Fibroblast of lung (primary cell): ENCODE measurements around the gene CHCHD1. TPM values are rescaled to one million over a fixed set of nuclear protein-coding genes. Genes with fewer than 3 reads are reported as not detected.

Experiments
- DNase-seq, 2 donors: peaks; one replicate each; pipeline versions ENCODE4 v3.0.0 to v3.0.0-alpha.2; 2010; ENCODE audit warnings: low read depth in 2 of 2
- H2AFZ ChIP-seq: 2 replicates; pipeline ENCODE4 v1.5.1; 2012; ENCODE audit warnings: low read length, control low read depth, inconsistent platforms
- H3K27ac ChIP-seq: 2 replicates; pipeline ENCODE4 v1.5.1; 2011; ENCODE audit warnings: low read length, control low read depth; ENCODE audit not compliant: insufficient read depth
- H3K27me3 ChIP-seq: 2 replicates; pipeline ENCODE4 v1.5.1; 2011; ENCODE audit warnings: mild to moderate bottlenecking, low read length; ENCODE audit not compliant: control insufficient read depth, insufficient read depth
- H3K36me3 ChIP-seq: 2 replicates; pipeline ENCODE4 v1.5.1; 2011; ENCODE audit warnings: low read length; ENCODE audit not compliant: control insufficient read depth, insufficient read depth
- H3K4me1 ChIP-seq: 2 replicates; pipeline ENCODE4 v1.5.1; 2011; ENCODE audit warnings: low read length; ENCODE audit not compliant: control insufficient read depth, insufficient read depth; ENCODE audit errors: extremely low read depth
- H3K4me2 ChIP-seq: 2 replicates; pipeline ENCODE4 v1.5.1; 2011; ENCODE audit warnings: low read length, control low read depth; ENCODE audit not compliant: insufficient read depth; ENCODE audit errors: extremely low read depth
- H3K4me3 ChIP-seq, 4 experiments: fragments of 200-600 bp in 1 of 4; sonication (generic) in 1 of 4; replicated peaks in 1 of 4; 2 replicates each; pipeline ENCODE4 v1.5.1; 2011 to 2016; ENCODE audit warnings: low read length in 4 of 4, low read depth in 3 of 4, mild to moderate bottlenecking in 3 of 4, control low read depth in 2 of 4, inconsistent platforms in 1 of 4, mixed read lengths in 1 of 4; ENCODE audit not compliant: insufficient read depth in 1 of 4; ENCODE audit errors: control extremely low read depth in 1 of 4
- H3K79me2 ChIP-seq: 2 replicates; pipeline ENCODE4 v1.5.1; 2012; ENCODE audit warnings: mild to moderate bottlenecking, low read length, inconsistent platforms; ENCODE audit not compliant: control insufficient read depth, insufficient read depth
- H3K9ac ChIP-seq: 2 replicates; pipeline ENCODE4 v1.5.1; 2011; ENCODE audit warnings: mild to moderate bottlenecking, low read length, control low read depth; ENCODE audit not compliant: insufficient read depth
- H3K9me3 ChIP-seq: 2 replicates; pipeline ENCODE4 v1.5.1; 2012; ENCODE audit warnings: low read depth, low read length; ENCODE audit not compliant: control insufficient read depth, insufficient read depth
- H4K20me1 ChIP-seq: 2 replicates; pipeline ENCODE4 v1.5.1; 2011; ENCODE audit warnings: low read length; ENCODE audit not compliant: control insufficient read depth, insufficient read depth; ENCODE audit errors: extremely low read depth
- CTCF ChIP-seq, 2 donors: IDR thresholded peaks in 1 of 2; conservative IDR thresholded peaks in 1 of 2; 1 replicate in 1 of 2; 2 replicates in 1 of 2; pipeline ENCODE4 v1.5.1; 2011 to 2012; ENCODE audit warnings: low read length in 2 of 2, control low read depth in 1 of 2, inconsistent platforms in 1 of 2, low read depth in 1 of 2, mild to moderate bottlenecking in 1 of 2
- EZH2 ChIP-seq: IDR thresholded peaks from 2 replicates; pipeline ENCODE4 v1.5.1; 2012; ENCODE audit warnings: low read length, control low read depth, mild to moderate bottlenecking; ENCODE audit errors: missing control alignments
- polyA plus RNA-seq, 2 donors: library from polyadenylated mRNA; depleted of rRNA in 1 of 2; stranded (reverse) in 1 of 2; unstranded in 1 of 2; fragments of >200 nt; gene quantifications; 2 replicates each; pipeline ENCODE4 v1.2.1, GENCODE V29; 2011 to 2012; ENCODE audit warnings: missing spikeins in 1 of 2
- total RNA-seq: library from RNA; depleted of rRNA; stranded (reverse); fragments of >200 nt; gene quantifications from 2 replicates; pipeline ENCODE4 v1.2.1, GENCODE V29; 2014

CHCHD1 gene
- total and polyA plus RNA-seq, 2 donors (not counting 1 experiment from before 2014, with no cell fraction given): 21.3 to 31.0 TPM

DNA sequence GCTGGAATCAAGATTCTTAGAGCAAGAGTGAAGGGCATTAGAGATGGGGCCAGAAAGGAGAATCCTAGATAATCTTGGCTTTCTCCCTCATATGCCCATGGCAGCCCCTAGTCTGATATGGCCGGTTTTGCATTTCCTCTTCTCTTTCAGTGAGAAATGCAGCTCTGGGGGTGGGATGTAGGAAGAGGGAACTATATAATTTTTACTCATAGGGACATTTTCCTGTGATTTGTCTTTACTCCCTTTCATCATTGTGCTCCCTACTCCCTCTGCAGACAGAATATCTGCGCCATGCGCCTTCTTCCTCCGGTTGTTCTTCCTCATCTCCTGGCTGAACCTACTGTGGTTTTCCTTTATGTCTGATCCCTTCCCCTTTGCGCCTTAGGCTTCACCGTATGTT lies 16.8 kb upstream of the CHCHD1 start:
- no peak overlapping the region for H3K27ac ChIP-seq
- peaks cover 34% of the 10 kb centered on the region for H3K36me3 ChIP-seq
- H3K79me2 ChIP-seq: no peaks in the 10 kb centered on the region
- no peaks in the 10 kb centered on the region for H4K20me1 ChIP-seq
- H3K4me2 ChIP-seq: no peak overlapping the region
- H3K27me3 ChIP-seq: no peaks in the 10 kb centered on the region
- DNase-seq: no peak
- no peak overlapping the region for H2AFZ ChIP-seq
- TF ChIP-seq EZH2 (no peak), CTCF (conservative IDR thresholded peaks at IDR 0.05 in 1 of 2, IDR thresholded peaks at IDR 0.05 in 1 of 2; ENCODE audit: low read depth in 1 of 2, low read length in 2 of 2) (no peak)
- H3K9ac ChIP-seq: no peak overlapping the region
- no peak overlapping the region for H3K4me3 ChIP-seq
- no peaks in the 10 kb centered on the region for H3K9me3 ChIP-seq
- H3K4me1 ChIP-seq: no peaks in the 10 kb centered on the region

GRCh38 chr10:73768881-73769280 lies 13.0 kb upstream of the CHCHD1 start:
- DNase-seq: no peak
- H3K4me1 ChIP-seq: peaks cover 3% of the 10 kb centered on the region
- H3K9ac ChIP-seq: no peak overlapping the region
- no peak overlapping the region for H3K4me3 ChIP-seq
- no peaks in the 10 kb centered on the region for H4K20me1 ChIP-seq
- TF ChIP-seq EZH2 (no peak), CTCF (conservative IDR thresholded peaks at IDR 0.05 in 1 of 2, IDR thresholded peaks at IDR 0.05 in 1 of 2; ENCODE audit: low read depth in 1 of 2, low read length in 2 of 2) (no peak)
- peaks cover 9% of the 10 kb centered on the region for H3K79me2 ChIP-seq
- no peak overlapping the region for H3K4me2 ChIP-seq
- no peaks in the 10 kb centered on the region for H3K27me3 ChIP-seq
- no peaks in the 10 kb centered on the region for H3K9me3 ChIP-seq
- no peak overlapping the region for H2AFZ ChIP-seq
- H3K36me3 ChIP-seq: peaks cover 37% of the 10 kb centered on the region
- no peak overlapping the region for H3K27ac ChIP-seq

DNA sequence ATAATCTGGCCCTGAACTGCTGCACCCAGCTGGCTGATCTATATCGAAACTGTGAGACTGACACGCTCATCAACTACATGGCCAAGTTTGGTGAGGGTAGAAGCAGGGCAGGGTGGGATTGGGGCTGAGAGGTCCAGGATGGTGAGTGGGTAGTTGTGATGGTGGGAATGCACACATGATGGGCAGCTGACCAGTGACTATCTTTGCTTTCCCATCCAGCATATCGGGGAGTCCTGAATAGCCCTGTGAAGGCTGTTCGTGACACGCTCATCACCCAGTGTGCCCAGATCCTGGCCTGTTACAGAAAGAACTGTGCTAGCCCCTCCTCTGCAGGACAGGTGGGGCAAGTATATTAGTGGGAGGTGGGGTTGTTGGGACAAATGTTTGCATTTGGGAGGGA lies 12.5 kb upstream of the CHCHD1 start:
- Histone ChIP-seq H3K27me3 (no peaks in the 10 kb centered on the region), H3K9me3 (no peaks in the 10 kb centered on the region), H2AFZ (no peak overlapping the region), H4K20me1 (no peaks in the 10 kb centered on the region), H3K4me2 (no peak overlapping the region), H3K79me2 (peaks cover 14% of the 10 kb centered on the region), H3K4me1 (peaks cover 6% of the 10 kb centered on the region), H3K4me3 (no peak overlapping the region), H3K27ac (no peak overlapping the region), H3K9ac (no peak overlapping the region), H3K36me3 (peaks cover 37% of the 10 kb centered on the region)
- DNase-seq: no peak
- TF ChIP-seq EZH2: no peak
